ENCODE results near the gene PHLDB2. TPM values are rescaled to one million over a fixed set of nuclear protein-coding genes. Genes with fewer than 3 reads are reported as not detected.

The PHLDB2 gene
- total and polyA plus RNA-seq, 8 donors = 10.6 to 149 (median 29.0) TPM

DNA sequence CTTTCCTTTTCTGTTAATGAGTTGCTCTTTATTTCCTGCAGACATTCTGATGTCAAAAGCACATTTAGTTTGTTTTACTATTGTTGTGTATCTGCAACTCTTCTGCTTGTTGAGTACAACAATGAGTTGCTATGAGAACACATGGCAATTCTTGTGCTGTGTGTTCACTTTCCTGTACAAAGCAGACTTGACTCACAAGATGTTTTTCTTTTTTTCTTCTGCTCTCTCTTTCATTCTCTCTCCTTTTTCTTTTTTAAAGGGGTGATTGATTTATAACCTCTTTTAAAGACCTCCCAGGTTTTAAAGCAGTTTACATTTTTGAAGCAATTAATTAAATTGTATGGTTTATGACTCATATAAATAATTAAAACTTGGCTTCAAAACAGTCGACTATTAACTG, 88.2 kb downstream of the PHLDB2 start:
- WGBS, 5 donors = 46 to 71% (median 55%) methylated on average over 1 of the region's 1 CpG
- Histone ChIP-seq H3K4me3 (no peak overlapping the region), H3K36me3 (peaks cover 3 to 40% (median 36%) of the 10 kb centered on the region in 4 donors), H3K27ac (no peak overlapping the region), H3K4me1 (no peaks in the 10 kb centered on the region), H3K9me3 (no peaks in the 10 kb centered on the region), H3K27me3 (no peaks in the 10 kb centered on the region)
- DNase-seq = peak in 1 of 2 donors; percentile 13
- intact Hi-C loops (cut with DNase I; ENCODE audit: low total_unique reads) = no loop called here
- TF ChIP-seq POLR2AphosphoS5 (IDR thresholded peaks at IDR 0.05) (no peak), POLR2A (IDR thresholded peaks at IDR 0.05) (no peak)

DNA sequence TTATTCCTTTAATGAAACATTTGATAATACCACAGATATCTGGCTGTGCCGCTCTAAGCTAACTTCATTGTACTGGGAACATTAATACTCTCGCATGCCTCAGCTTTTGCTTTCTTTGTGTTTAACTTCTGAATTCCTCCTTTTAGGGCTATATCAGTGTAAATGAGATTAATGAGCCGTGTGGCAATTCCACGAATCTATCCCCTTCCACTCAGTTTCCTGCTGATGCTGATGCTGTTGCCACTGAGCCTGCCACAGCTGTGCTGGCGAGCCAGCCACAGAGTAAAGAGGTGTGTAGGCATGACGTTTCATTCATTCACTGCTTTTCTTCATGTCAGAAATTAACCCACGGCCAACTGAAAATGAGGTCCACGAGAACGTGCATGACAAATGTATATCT, 89.7 kb downstream of the PHLDB2 start:
- Histone ChIP-seq H3K9me3 (no peaks in the 10 kb centered on the region), H3K27me3 (no peaks in the 10 kb centered on the region), H3K27ac (no peak overlapping the region), H3K36me3 (peaks cover 10 to 45% (median 42%) of the 10 kb centered on the region in 4 donors), H3K4me1 (no peaks in the 10 kb centered on the region), H3K4me3 (no peak overlapping the region)
- intact Hi-C loops (cut with DNase I; ENCODE audit: low total_unique reads) = no loop called here
- TF ChIP-seq POLR2A (IDR thresholded peaks at IDR 0.05) = no peak
- DNase-seq = no peak
- WGBS, 5 donors = 85 to 92% (median 89%) methylated on average over 9 of the region's 9 CpGs

DNA sequence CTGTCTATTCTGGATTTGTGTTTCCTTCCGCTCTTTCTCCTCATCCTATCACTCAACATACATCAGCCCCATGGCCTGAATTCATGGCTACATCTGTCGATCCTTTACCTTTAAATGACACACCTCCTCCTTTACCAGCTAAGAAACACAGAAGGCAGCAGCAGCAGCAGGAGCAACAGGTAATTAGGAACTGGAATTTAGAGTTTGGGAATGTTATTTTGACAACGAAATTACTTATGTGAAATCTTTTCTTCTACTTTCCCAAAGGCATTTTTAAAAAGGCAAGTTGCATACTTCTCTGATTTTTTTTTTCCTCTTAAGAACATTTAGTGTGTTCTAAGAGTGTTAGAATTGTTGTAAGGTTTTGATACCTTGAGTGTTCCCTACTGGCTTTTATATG, 90.6 kb downstream of the PHLDB2 start:
- Histone ChIP-seq H3K4me3 (no peak overlapping the region), H3K4me1 (peaks cover 0 to 7% (median 6%) of the 10 kb centered on the region in 4 donors), H3K27ac (no peak overlapping the region), H3K27me3 (no peaks in the 10 kb centered on the region), H3K36me3 (peaks cover 10 to 53% (median 43%) of the 10 kb centered on the region in 4 donors), H3K9me3 (no peaks in the 10 kb centered on the region)
- intact Hi-C loops (cut with DNase I; ENCODE audit: low total_unique reads) = no loop called here
- DNase-seq = no peak
- TF ChIP-seq EP300 (IDR thresholded peaks at IDR 0.05) (no peak), POLR2A (IDR thresholded peaks at IDR 0.05) (no peak), POLR2AphosphoS5 (IDR thresholded peaks at IDR 0.05) (no peak)
- TF ChIP-seq, protein P1, sequence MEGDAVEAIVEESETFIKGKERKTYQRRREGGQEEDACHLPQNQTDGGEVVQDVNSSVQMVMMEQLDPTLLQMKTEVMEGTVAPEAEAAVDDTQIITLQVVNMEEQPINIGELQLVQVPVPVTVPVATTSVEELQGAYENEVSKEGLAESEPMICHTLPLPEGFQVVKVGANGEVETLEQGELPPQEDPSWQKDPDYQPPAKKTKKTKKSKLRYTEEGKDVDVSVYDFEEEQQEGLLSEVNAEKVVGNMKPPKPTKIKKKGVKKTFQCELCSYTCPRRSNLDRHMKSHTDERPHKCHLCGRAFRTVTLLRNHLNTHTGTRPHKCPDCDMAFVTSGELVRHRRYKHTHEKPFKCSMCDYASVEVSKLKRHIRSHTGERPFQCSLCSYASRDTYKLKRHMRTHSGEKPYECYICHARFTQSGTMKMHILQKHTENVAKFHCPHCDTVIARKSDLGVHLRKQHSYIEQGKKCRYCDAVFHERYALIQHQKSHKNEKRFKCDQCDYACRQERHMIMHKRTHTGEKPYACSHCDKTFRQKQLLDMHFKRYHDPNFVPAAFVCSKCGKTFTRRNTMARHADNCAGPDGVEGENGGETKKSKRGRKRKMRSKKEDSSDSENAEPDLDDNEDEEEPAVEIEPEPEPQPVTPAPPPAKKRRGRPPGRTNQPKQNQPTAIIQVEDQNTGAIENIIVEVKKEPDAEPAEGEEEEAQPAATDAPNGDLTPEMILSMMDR (IDR thresholded peaks at IDR 0.05) = no peak
- WGBS, 5 donors = 80 to 93% (median 83%) methylated on average over 3 of the region's 3 CpGs

DNA sequence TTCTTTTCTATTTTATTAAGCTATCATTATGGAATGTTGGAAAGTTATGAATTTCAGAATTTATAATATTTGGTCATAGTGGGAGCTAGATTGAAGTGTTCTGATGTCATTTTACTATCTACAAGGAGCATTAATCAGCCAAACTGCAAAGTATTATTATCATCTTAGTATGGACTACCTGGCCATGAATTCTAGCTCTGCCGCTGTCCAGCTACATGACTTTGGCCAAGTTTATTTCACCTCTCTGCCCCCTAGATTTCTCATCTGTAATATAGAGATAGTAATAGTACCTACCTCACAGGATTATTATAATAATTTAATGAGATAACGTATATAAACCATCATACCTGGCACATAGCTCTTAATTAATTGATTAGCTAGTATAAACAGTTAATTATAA, 92.0 kb downstream of the PHLDB2 start:
- TF ChIP-seq, protein P1 (IDR thresholded peaks at IDR 0.05) = no peak
- TF ChIP-seq POLR2AphosphoS5 (IDR thresholded peaks at IDR 0.05) (no peak), POLR2A (IDR thresholded peaks at IDR 0.05) (no peak), EP300 (IDR thresholded peaks at IDR 0.05) (no peak)
- no peak for DNase-seq
- no peaks in the 10 kb centered on the region for H3K27me3 ChIP-seq
- H3K27ac ChIP-seq = no peak overlapping the region
- 88 to 95% (median 91%) methylated on average over 2 of the region's 2 CpGs for WGBS, 5 donors
- intact Hi-C loops (cut with DNase I; ENCODE audit: low total_unique reads) = no loop called here
- peaks cover 10 to 47% (median 37%) of the 10 kb centered on the region in 4 donors for H3K36me3 ChIP-seq
- no peaks in the 10 kb centered on the region for H3K9me3 ChIP-seq
- peaks cover 0 to 7% (median 6%) of the 10 kb centered on the region in 4 donors for H3K4me1 ChIP-seq
- no peak overlapping the region for H3K4me3 ChIP-seq

DNA sequence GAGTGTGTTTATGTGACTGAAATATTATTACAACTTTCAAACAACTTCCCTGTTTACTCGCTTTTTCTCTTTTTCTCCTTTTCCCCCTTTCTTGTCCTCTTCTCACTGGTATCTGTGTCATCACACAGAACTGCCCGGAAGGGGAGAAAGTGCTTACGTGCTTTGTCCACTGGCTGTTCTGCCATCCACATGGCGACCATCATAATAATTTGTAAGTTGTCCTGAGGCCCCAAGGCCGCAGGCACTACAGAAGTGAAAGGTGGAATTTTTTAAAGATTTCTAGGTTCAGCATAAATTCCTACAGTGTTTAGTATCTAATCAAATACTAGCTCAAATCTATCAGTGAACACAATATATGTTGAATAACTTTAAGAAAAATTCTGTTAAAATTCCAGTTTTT, 93.0 kb downstream of the PHLDB2 start:
- 91 to 97% (median 93%) methylated on average over 5 of the region's 5 CpGs for WGBS, 5 donors
- Histone ChIP-seq H3K4me3 (no peak overlapping the region), H3K36me3 (peaks cover 10 to 47% (median 35%) of the 10 kb centered on the region in 4 donors), H3K4me1 (peaks cover 0 to 7% (median 6%) of the 10 kb centered on the region in 4 donors), H3K9me3 (no peaks in the 10 kb centered on the region), H3K27ac (no peak overlapping the region), H3K27me3 (no peaks in the 10 kb centered on the region)
- TF ChIP-seq POLR2A (IDR thresholded peaks at IDR 0.05) = no peak
- no peak for TF ChIP-seq POLR2AphosphoS5 (IDR thresholded peaks at IDR 0.05)
- TF ChIP-seq, protein P1 (IDR thresholded peaks at IDR 0.05) = no peak
- TF ChIP-seq EP300 (IDR thresholded peaks at IDR 0.05) = no peak
- intact Hi-C loops (cut with DNase I; ENCODE audit: low total_unique reads) = no loop called here
- DNase-seq = no peak

Data from stomach (tissue), 9 donors.